Measurements from ENCODE around the gene KCTD13. TPM values are rescaled to one million over a fixed set of nuclear protein-coding genes. Genes with fewer than 3 reads are reported as not detected.

KCTD13 gene
- total RNA-seq, 1 donor from 2014 or later, result 12.5 TPM

Other genes starting within 250 kb of the KCTD13 start
- gene QPRT, start 247.0 kb downstream of the KCTD13 start, total RNA-seq, result 119 and 258 TPM in 2 replicates
- gene C16orf54, start 180.2 kb downstream of the KCTD13 start, total RNA-seq, result not detected in 2 replicates
- gene ZG16, start 148.0 kb downstream of the KCTD13 start, total RNA-seq, result not detected in 2 replicates
- gene KIF22, start 135.5 kb downstream of the KCTD13 start, total RNA-seq, result 14.0 and 29.5 TPM in 2 replicates
- gene MAZ, start 119.7 kb downstream of the KCTD13 start, total RNA-seq, result 159 and 161 TPM in 2 replicates
- gene PRRT2, start 114.0 kb downstream of the KCTD13 start, total RNA-seq, result 0.25 and 0.35 TPM in 2 replicates
- gene PAGR1, start 110.1 kb downstream of the KCTD13 start, total RNA-seq, result 17.7 and 19.6 TPM in 2 replicates
- gene MVP, start 105.8 kb downstream of the KCTD13 start, total RNA-seq, result 431 and 491 TPM in 2 replicates
- gene CDIPT, start 63.0 kb downstream of the KCTD13 start, total RNA-seq, result 69.1 and 114 TPM in 2 replicates
- gene SEZ6L2, start 26.7 kb downstream of the KCTD13 start, total RNA-seq, result 9.2 and 45.7 TPM in 2 replicates
- 15.8 and 33.3 TPM in 2 replicates for gene ASPHD1, start 25.7 kb downstream of the KCTD13 start, total RNA-seq
- 48.9 and 112 TPM in 2 replicates for gene TMEM219, start 35.9 kb upstream of the KCTD13 start, total RNA-seq
- 52.4 and 80.9 TPM in 2 replicates for gene TAOK2, start 47.6 kb upstream of the KCTD13 start, total RNA-seq
- gene HIRIP3, start 69.4 kb upstream of the KCTD13 start, total RNA-seq, result 7.8 and 8.2 TPM in 2 replicates
- 27.7 and 48.1 TPM in 2 replicates for gene INO80E, start 70.0 kb upstream of the KCTD13 start, total RNA-seq
- gene DOC2A, start 84.8 kb upstream of the KCTD13 start, total RNA-seq, result 0.80 TPM in 1 of 2 replicates, not detected in the other
- not detected in 2 replicates for gene C16orf92, start 97.0 kb upstream of the KCTD13 start, total RNA-seq
- 0.15 TPM in 1 of 2 replicates, not detected in the other for gene TLCD3B, start 105.0 kb upstream of the KCTD13 start, total RNA-seq
- gene ALDOA, start 139.5 kb upstream of the KCTD13 start, total RNA-seq, result 525 and 1,258 TPM in 2 replicates
- 154 and 293 TPM in 2 replicates for gene PPP4C, start 149.8 kb upstream of the KCTD13 start, total RNA-seq
- 0.15 TPM in 1 of 2 replicates, not detected in the other for gene TBX6, start 165.7 kb upstream of the KCTD13 start, total RNA-seq
- gene YPEL3, start 170.0 kb upstream of the KCTD13 start, total RNA-seq, result 7.6 and 12.9 TPM in 2 replicates
- 0.15 TPM in 1 of 2 replicates, not detected in the other for gene GDPD3, start 187.3 kb upstream of the KCTD13 start, total RNA-seq
- gene MAPK3, start 197.0 kb upstream of the KCTD13 start, total RNA-seq, result 11.6 and 11.9 TPM in 2 replicates